GM12873 (cell line): ENCODE data around the gene OR2D3.

ENCODE experiments used
- TF ChIP-seq, protein P1 (sequence below): IDR thresholded peaks from 2 replicates; pipeline ENCODE4 v1.5.1; 2012; ENCODE audit warnings: low read depth, mild to moderate bottlenecking, moderate library complexity, low read length, control low read depth; ENCODE audit not compliant: insufficient read depth; ENCODE audit errors: missing control alignments

Gene OR2D3

DNA sequence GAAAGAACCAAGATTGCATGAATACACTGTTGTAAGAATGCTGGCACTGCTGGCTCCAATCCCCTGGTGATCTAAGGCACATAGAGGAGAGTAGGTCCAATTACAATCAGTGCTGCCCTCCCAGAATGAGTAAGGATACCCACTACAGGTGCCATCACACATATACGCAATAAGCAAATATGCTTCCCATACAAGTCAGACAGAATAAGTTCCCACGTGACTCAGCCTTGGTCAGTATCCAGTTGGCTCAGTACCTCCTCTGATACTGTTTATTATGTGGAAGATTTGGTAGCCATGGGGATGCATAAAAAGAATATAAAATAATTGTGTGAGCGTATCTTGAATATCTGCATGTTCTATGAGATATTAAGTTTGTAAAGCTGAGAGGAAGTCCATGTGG, 8.9 kb upstream of the OR2D3 start:
- TF ChIP-seq, protein P1, sequence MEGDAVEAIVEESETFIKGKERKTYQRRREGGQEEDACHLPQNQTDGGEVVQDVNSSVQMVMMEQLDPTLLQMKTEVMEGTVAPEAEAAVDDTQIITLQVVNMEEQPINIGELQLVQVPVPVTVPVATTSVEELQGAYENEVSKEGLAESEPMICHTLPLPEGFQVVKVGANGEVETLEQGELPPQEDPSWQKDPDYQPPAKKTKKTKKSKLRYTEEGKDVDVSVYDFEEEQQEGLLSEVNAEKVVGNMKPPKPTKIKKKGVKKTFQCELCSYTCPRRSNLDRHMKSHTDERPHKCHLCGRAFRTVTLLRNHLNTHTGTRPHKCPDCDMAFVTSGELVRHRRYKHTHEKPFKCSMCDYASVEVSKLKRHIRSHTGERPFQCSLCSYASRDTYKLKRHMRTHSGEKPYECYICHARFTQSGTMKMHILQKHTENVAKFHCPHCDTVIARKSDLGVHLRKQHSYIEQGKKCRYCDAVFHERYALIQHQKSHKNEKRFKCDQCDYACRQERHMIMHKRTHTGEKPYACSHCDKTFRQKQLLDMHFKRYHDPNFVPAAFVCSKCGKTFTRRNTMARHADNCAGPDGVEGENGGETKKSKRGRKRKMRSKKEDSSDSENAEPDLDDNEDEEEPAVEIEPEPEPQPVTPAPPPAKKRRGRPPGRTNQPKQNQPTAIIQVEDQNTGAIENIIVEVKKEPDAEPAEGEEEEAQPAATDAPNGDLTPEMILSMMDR, result no peak

GRCh38 chr11:6919698-6920097, 1.1 kb upstream of the OR2D3 start:
- TF ChIP-seq, protein P1, result no peak

GRCh38 chr11:6925007-6925577, 4.3 kb downstream of the OR2D3 start:
- TF ChIP-seq, protein P1, result no peak

DNA sequence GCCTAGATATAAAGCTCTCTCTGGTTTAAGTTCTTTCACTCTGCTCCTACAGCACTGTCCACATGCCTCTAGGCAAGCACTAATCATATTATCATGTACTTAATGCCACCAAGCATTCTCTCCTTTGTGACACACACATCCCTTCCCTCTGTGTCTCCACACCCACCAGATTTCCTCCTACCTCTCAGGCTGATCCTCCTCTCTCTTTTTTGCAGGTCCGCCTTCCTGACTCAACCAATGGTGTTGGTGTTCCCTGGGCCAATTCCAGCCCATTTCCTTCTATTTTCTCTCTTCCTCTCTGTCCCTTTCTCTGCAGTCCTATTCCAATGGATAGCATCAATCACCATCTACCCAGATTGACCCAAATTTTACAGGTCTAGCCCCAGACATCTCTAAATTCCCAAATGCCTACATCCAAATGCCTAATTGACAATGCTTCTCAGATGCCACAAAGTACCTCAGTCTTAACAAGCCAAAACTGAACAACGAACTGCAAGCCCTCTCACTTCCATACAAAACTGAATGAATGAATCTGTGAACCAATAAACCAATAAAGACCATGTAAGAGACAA, 4.9 kb downstream of the OR2D3 start:
- TF ChIP-seq, protein P1, result no peak

GRCh38 chr11:6926208-6927029, 5.6 kb downstream of the OR2D3 start, which contains the start of gene ZNF215:
TSS of gene ZNF215 (plus strand) at chr11:6926426. CDS start at chr11:6932273, 5,847 bp downstream.
- TF ChIP-seq, protein P1, result no peak

- TF ChIP-seq, protein P1, result no peak
These were observed 6.3 kb downstream of the OR2D3 start for GRCh38 chr11:6927030-6927617.

DNA sequence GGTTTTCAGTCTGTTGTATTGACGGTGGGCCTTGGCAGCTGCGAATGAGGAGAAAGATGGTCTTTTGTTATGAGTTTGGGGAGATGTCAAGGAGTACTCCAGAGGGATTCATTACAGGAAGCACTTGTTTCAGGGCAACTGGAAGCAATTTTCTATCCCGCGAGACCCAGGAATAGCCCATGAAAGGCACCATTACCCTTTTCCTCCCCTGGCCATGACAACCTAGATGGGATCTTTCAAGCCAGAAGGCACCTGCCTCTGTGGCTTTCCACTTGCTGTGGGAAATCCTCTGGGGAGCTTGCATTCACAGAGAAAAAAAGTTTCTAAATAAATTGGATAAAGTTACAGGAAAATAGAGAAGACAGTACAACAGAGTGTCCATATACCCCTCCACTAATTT, 8.1 kb downstream of the OR2D3 start:
- TF ChIP-seq, protein P1, result no peak
